Measurements from ENCODE around the gene PCBD1.

Gene PCBD1

GRCh38 chr10:70914316-70914864 is 26.0 kb upstream of the PCBD1 start:
- no peak overlapping the region for H3K4me3 ChIP-seq (replicated peaks; ENCODE audit: insufficient read depth, low read length)
- no peak for TF ChIP-seq POLR2AphosphoS5 (IDR thresholded peaks at IDR 0.05; ENCODE audit: low read depth)
- TF ChIP-seq REST (IDR thresholded peaks at IDR 0.05; ENCODE audit: insufficient replicate concordance, low read depth) = no peak
- no peak for TF ChIP-seq SPI1 (IDR thresholded peaks at IDR 0.05; ENCODE audit: borderline replicate concordance, low read depth)
- TF ChIP-seq GABPA (IDR thresholded peaks at IDR 0.05; ENCODE audit: low read depth) = no peak
- TF ChIP-seq CTCF (IDR thresholded peaks at IDR 0.05; ENCODE audit: insufficient read depth, low read length) = no peak
- H3K27me3 ChIP-seq (ENCODE audit: insufficient read depth, poor library complexity, severe bottlenecking) = no peaks in the 10 kb centered on the region
- no peak overlapping the region for H3K27ac ChIP-seq (replicated peaks)
- DNase-seq (ENCODE audit: low read depth in 1 of 2, low spot score in 1 of 2) = no peak

GRCh38 chr10:70913893-70914240 is 25.5 kb upstream of the PCBD1 start:
- Histone ChIP-seq H3K27me3 (ENCODE audit: insufficient read depth, poor library complexity, severe bottlenecking) (no peaks in the 10 kb centered on the region), H3K4me3 (replicated peaks; ENCODE audit: insufficient read depth, low read length) (no peak overlapping the region), H3K27ac (replicated peaks) (no peak overlapping the region)
- no peak for DNase-seq (ENCODE audit: low read depth in 1 of 2, low spot score in 1 of 2)
- TF ChIP-seq POLR2AphosphoS5 (IDR thresholded peaks at IDR 0.05; ENCODE audit: low read depth) = no peak
- TF ChIP-seq SPI1 (IDR thresholded peaks at IDR 0.05; ENCODE audit: borderline replicate concordance, low read depth) = no peak
- no peak for TF ChIP-seq GABPA (IDR thresholded peaks at IDR 0.05; ENCODE audit: low read depth)
- TF ChIP-seq CTCF (IDR thresholded peaks at IDR 0.05; ENCODE audit: insufficient read depth, low read length) = no peak
- no peak for TF ChIP-seq REST (IDR thresholded peaks at IDR 0.05; ENCODE audit: insufficient replicate concordance, low read depth)

- Histone ChIP-seq H3K27ac (replicated peaks) (no peak overlapping the region), H3K4me3 (replicated peaks; ENCODE audit: insufficient read depth, low read length) (no peak overlapping the region), H3K27me3 (ENCODE audit: insufficient read depth, poor library complexity, severe bottlenecking) (no peaks in the 10 kb centered on the region)
- TF ChIP-seq REST (IDR thresholded peaks at IDR 0.05; ENCODE audit: insufficient replicate concordance, low read depth) = no peak
- TF ChIP-seq POLR2AphosphoS5 (IDR thresholded peaks at IDR 0.05; ENCODE audit: low read depth) = no peak
- TF ChIP-seq CTCF (IDR thresholded peaks at IDR 0.05; ENCODE audit: insufficient read depth, low read length) = no peak
- no peak for TF ChIP-seq GABPA (IDR thresholded peaks at IDR 0.05; ENCODE audit: low read depth)
- no peak for TF ChIP-seq SPI1 (IDR thresholded peaks at IDR 0.05; ENCODE audit: borderline replicate concordance, low read depth)
- DNase-seq (ENCODE audit: low read depth in 1 of 2, low spot score in 1 of 2) = no peak
Observed at GRCh38 chr10:70913191-70913892, 25.0 kb upstream of the PCBD1 start.
